ENCODE data around the gene KRTAP5-2. TPM values are rescaled to one million over a fixed set of nuclear protein-coding genes. Genes with fewer than 3 reads are reported as not detected.
"Not testable (repeated sequence)": the region's sequence is repeated elsewhere in the genome, so short reads cannot be mapped to it uniquely, and the experiment has no call there.

Gene KRTAP5-2
- total RNA-seq, 1 experiment from 2014 or later: not detected

GRCh38 chr11:1604711-1605110 is 6.6 kb upstream of the KRTAP5-2 start:
- Histone ChIP-seq H3K4me3 (no peak overlapping the region), H3K27ac (no peak overlapping the region), H4K20me1 (ENCODE audit: insufficient read depth) (no peaks in the 10 kb centered on the region), H3K27me3 (ENCODE audit: insufficient read depth, low read depth) (peaks cover 48% of the 10 kb centered on the region), H3K36me3 (ENCODE audit: low read depth) (no peaks in the 10 kb centered on the region), H3F3A (ENCODE audit: insufficient read depth, low read depth) (no peaks in the 10 kb centered on the region), H3K9me3 (ENCODE audit: insufficient read depth, low read depth) (no peaks in the 10 kb centered on the region), H3K4me2 (no peak overlapping the region), H3K9me2 (ENCODE audit: insufficient read depth) (no peaks in the 10 kb centered on the region), H3K79me2 (ENCODE audit: low read depth) (no peaks in the 10 kb centered on the region), H3K4me1 (replicated peaks; ENCODE audit: insufficient read depth) (no peaks in the 10 kb centered on the region), H2AFZ (no peak overlapping the region)
- no TSS peak for BruUV-seq (replicated peaks)
- ChIA-PET POLR2A (ENCODE audit: unreplicated experiment) (no interaction called here), CTCF (no interaction called here)
- no peak for DNase-seq
- TF ChIP-seq EZH2 (IDR thresholded peaks at IDR 0.05; ENCODE audit: low read depth) (no peak), CTCF (conservative IDR thresholded peaks at IDR 0.05) (no peak)
- intact Hi-C loops (cut with micrococcal nuclease; ENCODE audit: unreplicated experiment): no loop called here

- Histone ChIP-seq H3F3A (ENCODE audit: insufficient read depth, low read depth) (no peaks in the 10 kb centered on the region), H3K9me2 (ENCODE audit: insufficient read depth) (no peaks in the 10 kb centered on the region), H3K4me3 (no peak overlapping the region), H4K20me1 (ENCODE audit: insufficient read depth) (no peaks in the 10 kb centered on the region), H3K79me2 (ENCODE audit: low read depth) (no peaks in the 10 kb centered on the region), H2AFZ (no peak overlapping the region), H3K36me3 (ENCODE audit: low read depth) (no peaks in the 10 kb centered on the region), H3K27me3 (ENCODE audit: insufficient read depth, low read depth) (peaks cover 48% of the 10 kb centered on the region), H3K9me3 (ENCODE audit: insufficient read depth, low read depth) (no peaks in the 10 kb centered on the region), H3K27ac (no peak overlapping the region), H3K4me1 (replicated peaks; ENCODE audit: insufficient read depth) (no peaks in the 10 kb centered on the region), H3K4me2 (no peak overlapping the region)
- no TSS peak for BruUV-seq (replicated peaks)
- CTCF ChIA-PET: no interaction called here
- TF ChIP-seq CTCF (conservative IDR thresholded peaks at IDR 0.05) (no peak), EZH2 (IDR thresholded peaks at IDR 0.05; ENCODE audit: low read depth) (no peak)
- POLR2A ChIA-PET (ENCODE audit: unreplicated experiment): no interaction called here
- DNase-seq: no peak
- intact Hi-C loops (cut with micrococcal nuclease; ENCODE audit: unreplicated experiment): no loop called here
These were observed 6.1 kb upstream of the KRTAP5-2 start for GRCh38 chr11:1604181-1604580.

GRCh38 chr11:1603629-1604028 is 5.5 kb upstream of the KRTAP5-2 start:
- ChIA-PET CTCF (no interaction called here), POLR2A (ENCODE audit: unreplicated experiment) (no interaction called here)
- DNase-seq: no peak
- Histone ChIP-seq H3K4me2 (no peak overlapping the region), H3K27ac (no peak overlapping the region), H3K79me2 (ENCODE audit: low read depth) (no peaks in the 10 kb centered on the region), H3F3A (ENCODE audit: insufficient read depth, low read depth) (no peaks in the 10 kb centered on the region), H4K20me1 (ENCODE audit: insufficient read depth) (no peaks in the 10 kb centered on the region), H3K4me3 (no peak overlapping the region), H3K27me3 (ENCODE audit: insufficient read depth, low read depth) (peaks cover 48% of the 10 kb centered on the region), H3K9me2 (ENCODE audit: insufficient read depth) (no peaks in the 10 kb centered on the region), H2AFZ (no peak overlapping the region), H3K9me3 (ENCODE audit: insufficient read depth, low read depth) (no peaks in the 10 kb centered on the region), H3K4me1 (replicated peaks; ENCODE audit: insufficient read depth) (no peaks in the 10 kb centered on the region), H3K36me3 (ENCODE audit: low read depth) (no peaks in the 10 kb centered on the region)
- intact Hi-C loops (cut with micrococcal nuclease; ENCODE audit: unreplicated experiment): no loop called here
- no peak for TF ChIP-seq CTCF (conservative IDR thresholded peaks at IDR 0.05)
- no TSS peak for BruUV-seq (replicated peaks)

- not testable (repeated sequence) for H3K79me2 ChIP-seq (ENCODE audit: low read depth); H4K20me1 ChIP-seq (ENCODE audit: insufficient read depth)
These were observed 3.6 kb upstream of the KRTAP5-2 start for GRCh38 chr11:1601663-1602062.

More at GRCh38 chr11:1601663-1602062, 3.6 kb upstream of the KRTAP5-2 start:
- H3F3A ChIP-seq (ENCODE audit: insufficient read depth, low read depth); H3K9me2 ChIP-seq (ENCODE audit: insufficient read depth); H2AFZ ChIP-seq; H3K4me3 ChIP-seq; H3K9me3 ChIP-seq (ENCODE audit: insufficient read depth, low read depth); H3K36me3 ChIP-seq (ENCODE audit: low read depth); DNase-seq; H3K4me1 ChIP-seq (replicated peaks; ENCODE audit: insufficient read depth); POLR2A ChIA-PET (ENCODE audit: unreplicated experiment); CTCF ChIA-PET; H3K4me2 ChIP-seq; BruUV-seq (replicated peaks); H3K27ac ChIP-seq; intact Hi-C loops (cut with micrococcal nuclease; ENCODE audit: unreplicated experiment): not testable (repeated sequence)
- H3K27me3 ChIP-seq (ENCODE audit: insufficient read depth, low read depth): peaks cover 37% of the 10 kb centered on the region

Measured in PC-9 (cell line).